ENCODE results near the gene PRICKLE3. TPM values are rescaled to one million over a fixed set of nuclear protein-coding genes. Genes with fewer than 3 reads are reported as not detected.

PRICKLE3 gene
- 9.5 and 10.4 TPM in 2 replicates for total RNA-seq (2014; rRNA removed; shearing (Covaris generic))

GRCh38 chrX:49186125-49187027 is at the start of gene PRICKLE3:
PRICKLE3 (minus strand) TSS chrX:49186373; CDS start chrX:49186297, 76 bp downstream.

GRCh38 chrX:49233176-49233575 is 47.0 kb upstream of the PRICKLE3 start, which contains the start of gene CACNA1F:
CACNA1F (minus strand) TSS chrX:49233340; CDS start chrX:49233309, 31 bp downstream.

GRCh38 chrX:49199906-49200771 is 14.0 kb upstream of the PRICKLE3 start, which contains the start of gene SYP:
SYP (minus strand) TSS chrX:49200193; CDS start chrX:49200186, 7 bp downstream.

GRCh38 chrX:49171752-49172279 is 14.4 kb downstream of the PRICKLE3 start, which contains the start of gene PLP2:
PLP2 (plus strand) TSS chrX:49171898; CDS start chrX:49172001, 103 bp downstream.

GRCh38 chrX:49162620-49163019 is 23.6 kb downstream of the PRICKLE3 start, which contains the start of gene MAGIX:
MAGIX (plus strand) TSS chrX:49162758; CDS start chrX:49162890, 132 bp downstream.

Small RNA genes lying within 50 kb of the gene (small RNA-seq; reads per million reads assigned to genes)
- gene RN7SL262P: not detected

Other genes with a start within 250 kb of the PRICKLE3 start
- 54.6 and 60.1 TPM in 2 replicates for gene OTUD5, start 228.8 kb downstream of the PRICKLE3 start, total RNA-seq (2014; rRNA removed; shearing (Covaris generic))
- gene KCND1, start 214.5 kb downstream of the PRICKLE3 start, total RNA-seq (2014; rRNA removed; shearing (Covaris generic)): 0.30 and 0.96 TPM in 2 replicates
- 44.3 and 49.3 TPM in 2 replicates for gene GRIPAP1, start 184.1 kb downstream of the PRICKLE3 start, total RNA-seq (2014; rRNA removed; shearing (Covaris generic))
- gene TFE3, start 143.0 kb downstream of the PRICKLE3 start, total RNA-seq (2014; rRNA removed; shearing (Covaris generic)): 41.4 and 48.1 TPM in 2 replicates
- gene CCDC120, start 127.4 kb downstream of the PRICKLE3 start, total RNA-seq (2014; rRNA removed; shearing (Covaris generic)): 0.48 and 0.83 TPM in 2 replicates
- gene PRAF2, start 112.4 kb downstream of the PRICKLE3 start, total RNA-seq (2014; rRNA removed; shearing (Covaris generic)): 17.2 and 19.5 TPM in 2 replicates
- gene WDR45, start 106.5 kb downstream of the PRICKLE3 start, total RNA-seq (2014; rRNA removed; shearing (Covaris generic)): 132 and 139 TPM in 2 replicates
- 44.0 and 46.9 TPM in 2 replicates for gene GPKOW, start 62.6 kb downstream of the PRICKLE3 start, total RNA-seq (2014; rRNA removed; shearing (Covaris generic))
- 3.5 and 6.1 TPM in 2 replicates for gene MAGIX, start 23.6 kb downstream of the PRICKLE3 start, total RNA-seq (2014; rRNA removed; shearing (Covaris generic))
- gene PLP2, start 14.5 kb downstream of the PRICKLE3 start, total RNA-seq (2014; rRNA removed; shearing (Covaris generic)): 54.4 and 77.3 TPM in 2 replicates
- gene SYP, start 13.8 kb upstream of the PRICKLE3 start, total RNA-seq (2014; rRNA removed; shearing (Covaris generic)): 2.2 and 2.3 TPM in 2 replicates
- not detected in 2 replicates for gene CACNA1F, start 47.0 kb upstream of the PRICKLE3 start, total RNA-seq (2014; rRNA removed; shearing (Covaris generic))
- 13.1 and 15.9 TPM in 2 replicates for gene CCDC22, start 49.1 kb upstream of the PRICKLE3 start, total RNA-seq (2014; rRNA removed; shearing (Covaris generic))
- gene FOXP3, start 78.3 kb upstream of the PRICKLE3 start, total RNA-seq (2014; rRNA removed; shearing (Covaris generic)): not detected in 2 replicates
- 1.9 TPM in 2 replicates for gene PPP1R3F, start 83.4 kb upstream of the PRICKLE3 start, total RNA-seq (2014; rRNA removed; shearing (Covaris generic))
- not detected in 2 replicates for gene GAGE10, start 117.3 kb upstream of the PRICKLE3 start, total RNA-seq (2014; rRNA removed; shearing (Covaris generic))
- gene GAGE12J, start 135.7 kb upstream of the PRICKLE3 start, total RNA-seq (2014; rRNA removed; shearing (Covaris generic)): 0.57 and 12.5 TPM in 2 replicates
- gene GAGE13, start 145.2 kb upstream of the PRICKLE3 start, total RNA-seq (2014; rRNA removed; shearing (Covaris generic)): 1.2 and 9.5 TPM in 2 replicates